DND-41 (cell line): Measurements from ENCODE around the gene TMEM132C.

ENCODE experiments used
- CTCF ChIP-seq: IDR thresholded peaks from 2 replicates; pipeline ENCODE4 v1.5.1; 2012; ENCODE audit warnings: borderline replicate concordance, low read length, moderate library complexity, mild to moderate bottlenecking; ENCODE audit not compliant: poor library complexity, severe bottlenecking; ENCODE audit errors: extremely low read depth
- EZH2 ChIP-seq: IDR thresholded peaks from 3 replicates; pipeline ENCODE4 v1.6.1; 2012; ENCODE audit warnings: borderline replicate concordance, low read depth, mild to moderate bottlenecking, moderate library complexity, low read length, inconsistent platforms; ENCODE audit not compliant: severe bottlenecking

GRCh38 chr12:128314611-128315010 lies 47.6 kb downstream of the TMEM132C start:
- TF ChIP-seq EZH2 (no peak), CTCF (no peak)
